IMR-90 (cell line): ENCODE measurements around the gene OR8G5.

Experiments
- BHLHE40 ChIP-seq: fragments of 150-350 bp; IDR thresholded peaks from 2 replicates; pipeline ENCODE4 v1.6.1; 2016; ENCODE audit warnings: mild to moderate bottlenecking, low read depth, low read length
- CEBPB ChIP-seq: IDR thresholded peaks from 2 replicates; pipeline ENCODE4 v1.6.1; 2012; ENCODE audit warnings: low read depth, low read length, improper control_type of control experiment
- CHD1 ChIP-seq: IDR thresholded peaks from 2 replicates; pipeline ENCODE4 v1.6.1; 2012; ENCODE audit warnings: low read depth, low read length, improper control_type of control experiment
- CTCF ChIP-seq: conservative IDR thresholded peaks from 2 replicates; pipeline ENCODE4 v1.5.1; 2012; ENCODE audit warnings: mild to moderate bottlenecking, low read depth, low read length, improper control_type of control experiment
- ELK1 ChIP-seq: fragments of 150-350 bp; IDR thresholded peaks from 2 replicates; pipeline ENCODE4 v1.6.1; 2016; ENCODE audit warnings: low read depth, mild to moderate bottlenecking, low read length, moderate library complexity, borderline replicate concordance
- FOS ChIP-seq: fragments of 150-350 bp; IDR thresholded peaks from 2 replicates; pipeline ENCODE4 v1.6.1; 2016; ENCODE audit warnings: low read depth, low read length
- MAFK ChIP-seq: IDR thresholded peaks from 2 replicates; pipeline ENCODE4 v1.6.1; 2012; ENCODE audit warnings: low read depth, low read length, improper control_type of control experiment
- MAZ ChIP-seq: IDR thresholded peaks from 2 replicates; pipeline ENCODE4 v1.6.1; 2012; ENCODE audit warnings: low read depth, mild to moderate bottlenecking, low read length, improper control_type of control experiment, moderate library complexity, borderline replicate concordance
- POLR2A ChIP-seq: IDR thresholded peaks from 2 replicates; pipeline ENCODE4 v1.6.1; 2012; ENCODE audit warnings: mild to moderate bottlenecking, low read depth, low read length
- RAD21 ChIP-seq: IDR thresholded peaks from 2 replicates; pipeline ENCODE4 v1.6.1; 2012; ENCODE audit warnings: low read length, improper control_type of control experiment
- RFX5 ChIP-seq: IDR thresholded peaks from 2 replicates; pipeline ENCODE4 v1.8.0; 2012; ENCODE audit warnings: low read depth, mild to moderate bottlenecking, low read length, moderate library complexity
- SMC3 ChIP-seq: fragments of 150-350 bp; IDR thresholded peaks from 2 replicates; pipeline ENCODE4 v1.6.1; 2016; ENCODE audit warnings: low read depth, mild to moderate bottlenecking, antibody characterized with exemption, low read length, moderate library complexity

GRCh38 chr11:124301548-124301947 is 45.4 kb downstream of the OR8G5 start:
- TF ChIP-seq CTCF (no peak), RAD21 (no peak), CEBPB (peak; percentile 54; the same call in 1 of the 2 replicates), MAZ (no peak), FOS (peak; percentile 29; the same call in 1 of the 2 replicates), POLR2A (no peak), MAFK (no peak), BHLHE40 (no peak), CHD1 (no peak), RFX5 (no peak), SMC3 (no peak), ELK1 (no peak)
